IMR-90 (cell line): ENCODE data around the gene FAM174C. TPM values are rescaled to one million over a fixed set of nuclear protein-coding genes. Genes with fewer than 3 reads are reported as not detected.

ENCODE experiments used
- ATAC-seq: fragments of 200-7000 bp; cut with Tn5 transposase; 2 replicates; pipeline ENCODE4 v1.9.1; 2020; ENCODE audit warnings: low read depth, mild to moderate bottlenecking, moderate library complexity
- BruUV-seq: library from RNA; stranded (reverse); fragments of 400-500 nt; replicated peaks from 2 replicates; lab custom pipeline; 2021; lab: Mats Ljungman, UMichigan
- CTCF ChIA-PET: fragments of 300-600 bp; formaldehyde crosslinking; extraction: SDS; loops from one replicate; lab custom pipeline; 2021; ENCODE audit warnings: antibody characterized with exemption; lab: Yijun Ruan, JAX
- POLR2A ChIA-PET: fragments of 300-600 bp; sonication (Branson Sonifier 250); formaldehyde crosslinking; loops from one replicate; lab custom pipeline; 2022; ENCODE audit warnings: antibody characterized with exemption; ENCODE audit not compliant: unreplicated experiment; lab: Charles Lee
- DNase-seq: peaks from one replicate; pipeline ENCODE4 v3.0.0; 2013
- H2AFZ ChIP-seq: replicated peaks from 2 replicates; pipeline ENCODE3; 2013; ENCODE audit warnings: low read length, mild to moderate bottlenecking; ENCODE audit not compliant: poor library complexity
- H2AK5ac ChIP-seq: 2 replicates; pipeline ENCODE4 v1.6.1; 2013; ENCODE audit warnings: low read depth, low read length, inconsistent platforms
- H2AK9ac ChIP-seq: replicated peaks from 2 replicates; pipeline ENCODE3; 2013; ENCODE audit warnings: mild to moderate bottlenecking, low read depth, low read length, moderate library complexity; ENCODE audit not compliant: poor library complexity
- H2BK120ac ChIP-seq: 2 replicates; pipeline ENCODE4 v1.6.1; 2013; ENCODE audit warnings: low read depth, low read length, inconsistent platforms
- H2BK15ac ChIP-seq: 3 replicates; pipeline ENCODE4 v1.6.1; 2013; ENCODE audit warnings: low read depth, low read length, inconsistent platforms
- H2BK20ac ChIP-seq: 2 replicates; pipeline ENCODE4 v1.6.1; 2013; ENCODE audit warnings: low read depth, mild to moderate bottlenecking, inconsistent platforms, low read length, moderate library complexity
- H2BK5ac ChIP-seq: 2 replicates; pipeline ENCODE4 v1.6.1; 2013; ENCODE audit warnings: mild to moderate bottlenecking, low read depth, low read length, inconsistent platforms; ENCODE audit not compliant: poor library complexity, severe bottlenecking
- H3K14ac ChIP-seq: replicated peaks from 2 replicates; pipeline ENCODE4 v1.6.1; 2013; ENCODE audit warnings: low read depth, low read length, inconsistent platforms
- H3K18ac ChIP-seq: 2 replicates; pipeline ENCODE4 v1.6.1; 2013; ENCODE audit warnings: low read depth, low read length, control low read depth
- H3K23ac ChIP-seq: 2 replicates; pipeline ENCODE4 v1.6.1; 2013; ENCODE audit warnings: low read depth, low read length, inconsistent platforms
- H3K27ac ChIP-seq: 2 replicates; pipeline ENCODE4 v1.5.1; 2013; ENCODE audit warnings: mild to moderate bottlenecking, control low read depth, low read length; ENCODE audit not compliant: insufficient read depth
- H3K27me3 ChIP-seq: 2 replicates; pipeline ENCODE4 v1.6.1; 2013; ENCODE audit warnings: low read length; ENCODE audit not compliant: control insufficient read depth, insufficient read depth
- H3K36me3 ChIP-seq: 2 replicates; pipeline ENCODE4 v1.6.1; 2013; ENCODE audit warnings: low read length, mixed read lengths; ENCODE audit not compliant: control insufficient read depth, insufficient read depth
- H3K4ac ChIP-seq: 2 replicates; pipeline ENCODE4 v1.6.1; 2013; ENCODE audit warnings: low read depth, low read length, inconsistent platforms
- H3K4me1 ChIP-seq: 2 replicates; pipeline ENCODE4 v1.6.1; 2013; ENCODE audit warnings: low read length, mixed read lengths; ENCODE audit not compliant: control insufficient read depth, insufficient read depth
- H3K4me2 ChIP-seq: 2 replicates; pipeline ENCODE4 v1.6.1; 2013; ENCODE audit warnings: low read depth, mild to moderate bottlenecking, control low read depth, low read length, moderate library complexity
- H3K4me3 ChIP-seq: 2 replicates; pipeline ENCODE4 v1.5.1; 2013; ENCODE audit warnings: low read depth, mild to moderate bottlenecking, control low read depth, low read length, moderate library complexity; ENCODE audit not compliant: insufficient read depth
- H3K56ac ChIP-seq: 2 replicates; pipeline ENCODE4 v1.6.1; 2013; ENCODE audit warnings: low read length, inconsistent platforms; ENCODE audit not compliant: insufficient read depth; ENCODE audit errors: extremely low read depth
- H3K79me1 ChIP-seq, 2 experiments: 2 replicates each; pipeline ENCODE4 v1.6.1; 2013; ENCODE audit warnings: low read length in 2 of 2, inconsistent platforms in 1 of 2, low read depth in 1 of 2
- H3K9ac ChIP-seq: 2 replicates; pipeline ENCODE4 v1.6.1; 2013; ENCODE audit warnings: low read depth, low read length, control low read depth
- H3K9me1 ChIP-seq: 2 replicates; pipeline ENCODE4 v1.6.1; 2013; ENCODE audit warnings: low read length, inconsistent platforms; ENCODE audit not compliant: insufficient read depth
- H3K9me3 ChIP-seq: 2 replicates; pipeline ENCODE4 v1.6.1; 2013; ENCODE audit warnings: low read length; ENCODE audit not compliant: control insufficient read depth, insufficient read depth
- H4K20me1 ChIP-seq: 2 replicates; pipeline ENCODE4 v1.6.1; 2013; ENCODE audit warnings: low read length, inconsistent platforms; ENCODE audit not compliant: insufficient read depth
- H4K5ac ChIP-seq: 2 replicates; pipeline ENCODE4 v1.6.1; 2013; ENCODE audit warnings: mild to moderate bottlenecking, low read depth, low read length, control low read depth
- H4K8ac ChIP-seq, 2 experiments: 2 replicates each; pipeline ENCODE4 v1.6.1; 2013; ENCODE audit warnings: low read depth in 2 of 2, low read length in 2 of 2, control low read depth in 1 of 2, inconsistent platforms in 1 of 2
- H4K91ac ChIP-seq: 2 replicates; pipeline ENCODE4 v1.6.1; 2013; ENCODE audit warnings: low read depth, low read length, inconsistent platforms; ENCODE audit not compliant: insufficient read depth
- CEBPB ChIP-seq: IDR thresholded peaks from 2 replicates; pipeline ENCODE4 v1.6.1; 2012; ENCODE audit warnings: low read depth, low read length, improper control_type of control experiment
- CHD1 ChIP-seq: IDR thresholded peaks from 2 replicates; pipeline ENCODE4 v1.6.1; 2012; ENCODE audit warnings: low read depth, low read length, improper control_type of control experiment
- MAZ ChIP-seq: IDR thresholded peaks from 2 replicates; pipeline ENCODE4 v1.6.1; 2012; ENCODE audit warnings: low read depth, mild to moderate bottlenecking, low read length, improper control_type of control experiment, moderate library complexity, borderline replicate concordance
- MXI1 ChIP-seq: IDR thresholded peaks from 2 replicates; pipeline ENCODE4 v1.6.1; 2012; ENCODE audit warnings: low read depth, mild to moderate bottlenecking, low read length, moderate library complexity, borderline replicate concordance
- POLR2A ChIP-seq: IDR thresholded peaks from 2 replicates; pipeline ENCODE4 v1.6.1; 2012; ENCODE audit warnings: mild to moderate bottlenecking, low read depth, low read length
- RCOR1 ChIP-seq: IDR thresholded peaks from 2 replicates; pipeline ENCODE4 v1.6.1; 2012; ENCODE audit warnings: mild to moderate bottlenecking, low read length, improper control_type of control experiment; ENCODE audit not compliant: insufficient replicate concordance
- RFX5 ChIP-seq: IDR thresholded peaks from 2 replicates; pipeline ENCODE4 v1.8.0; 2012; ENCODE audit warnings: low read depth, mild to moderate bottlenecking, low read length, moderate library complexity
- SMC3 ChIP-seq: fragments of 150-350 bp; IDR thresholded peaks from 2 replicates; pipeline ENCODE4 v1.6.1; 2016; ENCODE audit warnings: low read depth, mild to moderate bottlenecking, antibody characterized with exemption, low read length, moderate library complexity
- WGBS, 2 experiments: methylation state at CpG; one replicate each; pipeline versions ENCODE4 v1.1.5 to v1.1.7; 2013; ENCODE audit warnings: missing lambda C conversion rate in 2 of 2; ENCODE audit not compliant: insufficient read length in 1 of 2; ENCODE audit errors: extremely low coverage in 2 of 2; 5-methylcytosine and 5-hydroxymethylcytosine counted together
- dilution Hi-C: fragments of 300-500 bp; cut with HindIII; formaldehyde crosslinking; loops from one replicate; pipeline ENCODE4 v1.14.3; 2018; ENCODE audit warnings: low sequenced_read_pairs; ENCODE audit not compliant: unreplicated experiment
- in situ Hi-C: fragments of 300-500 bp; cut with MboI; formaldehyde crosslinking; loops from 3 replicates; pipeline ENCODE4 v1.14.3; 2019; ENCODE audit warnings: low sequenced_read_pairs, inconsistent platforms, mixed read lengths
- intact Hi-C: fragments of 100-400 bp; cut with micrococcal nuclease; formaldehyde crosslinking; loops from 2 replicates; pipeline ENCODE4 v1.10.0; 2022
- polyA plus RNA-seq, 3 experiments: library from polyadenylated mRNA; depleted of rRNA; stranded (reverse); fragments of >200 nt; gene quantifications; 2 replicates each; pipeline ENCODE4 v1.2.3, GENCODE V29; 2012; ENCODE audit warnings: low replicate concordance in 1 of 3
- total RNA-seq: library from RNA; depleted of rRNA; stranded (reverse); fragments of >200 nt; gene quantifications from 2 replicates; pipeline ENCODE4 v1.2.3, GENCODE V29; 2012
- TF ChIP-seq, protein P1 (sequence below): fragments of 150-350 bp; IDR thresholded peaks from 2 replicates; pipeline ENCODE4 v1.6.1; 2017; ENCODE audit warnings: mild to moderate bottlenecking, antibody characterized with exemption, low read length, low read depth
- TF ChIP-seq, protein P2 (sequence below): fragments of 150-350 bp; IDR thresholded peaks from 2 replicates; pipeline ENCODE4 v1.6.1; 2016; ENCODE audit warnings: low read depth, mild to moderate bottlenecking, low read length, moderate library complexity, borderline replicate concordance
- TF ChIP-seq, protein P3 (sequence below): conservative IDR thresholded peaks from 2 replicates; pipeline ENCODE4 v1.5.1; 2012; ENCODE audit warnings: mild to moderate bottlenecking, low read depth, low read length, improper control_type of control experiment

FAM174C gene
- total and polyA plus RNA-seq, 2 of the 4 experiments (the other 2 are of a cell fraction) = 7.5 to 61.8 TPM

DNA sequence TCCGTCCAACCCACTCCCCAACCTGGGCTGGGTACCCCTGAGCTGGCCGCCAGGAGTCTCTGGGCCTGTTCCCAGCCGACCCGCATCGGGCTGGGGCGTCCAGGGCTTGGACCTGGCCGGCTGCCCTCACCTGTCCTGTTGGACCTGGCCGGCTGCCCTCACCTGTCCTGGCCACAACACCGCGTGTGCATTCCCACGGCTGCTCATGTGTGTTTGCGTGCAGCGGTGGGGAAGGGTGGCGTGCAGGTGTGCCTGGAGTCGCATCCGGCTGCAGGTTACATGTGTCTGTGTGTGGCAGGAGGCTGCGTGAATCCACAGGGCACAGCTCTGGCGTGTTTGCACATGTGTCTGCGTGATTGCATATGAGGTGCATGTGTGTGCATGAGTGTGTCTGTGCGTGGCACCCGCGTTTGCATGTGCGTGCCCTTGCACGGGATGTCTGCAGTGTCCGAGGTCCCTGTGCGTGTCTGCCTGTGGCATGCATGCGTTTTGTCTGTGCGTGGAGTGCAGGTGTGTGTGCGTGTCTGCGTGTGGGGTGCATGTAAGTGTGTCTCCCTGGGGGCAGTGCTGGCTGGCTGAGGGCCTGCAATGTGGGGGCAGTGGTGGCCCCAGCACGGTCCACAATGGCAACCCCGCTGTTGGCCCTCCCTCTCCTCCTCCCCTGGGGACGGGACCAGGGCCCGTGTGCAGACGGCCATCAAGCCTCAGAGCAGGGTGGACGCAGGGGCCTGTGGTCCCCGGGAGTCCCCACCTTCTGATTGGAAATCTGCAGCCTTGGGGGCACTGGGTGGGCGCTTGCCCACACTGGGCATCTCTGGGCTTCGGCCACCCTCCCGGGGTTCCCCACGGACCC lies 13.7 kb downstream of the FAM174C start:
- H2AK9ac ChIP-seq = no peak overlapping the region
- no peak overlapping the region for H3K4me2 ChIP-seq
- 0 out of 2 replicates have a peak, but pooled peaks cover 5% of the 10 kb centered on the region for H4K20me1 ChIP-seq
- TF ChIP-seq, protein P1, sequence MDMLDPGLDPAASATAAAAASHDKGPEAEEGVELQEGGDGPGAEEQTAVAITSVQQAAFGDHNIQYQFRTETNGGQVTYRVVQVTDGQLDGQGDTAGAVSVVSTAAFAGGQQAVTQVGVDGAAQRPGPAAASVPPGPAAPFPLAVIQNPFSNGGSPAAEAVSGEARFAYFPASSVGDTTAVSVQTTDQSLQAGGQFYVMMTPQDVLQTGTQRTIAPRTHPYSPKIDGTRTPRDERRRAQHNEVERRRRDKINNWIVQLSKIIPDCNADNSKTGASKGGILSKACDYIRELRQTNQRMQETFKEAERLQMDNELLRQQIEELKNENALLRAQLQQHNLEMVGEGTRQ = no peak
- TF ChIP-seq SMC3 (no peak), CEBPB (no peak), RCOR1 (no peak), POLR2A (no peak), CHD1 (no peak), MAZ (no peak), RFX5 (no peak), MXI1 (no peak)
- TF ChIP-seq, protein P2, sequence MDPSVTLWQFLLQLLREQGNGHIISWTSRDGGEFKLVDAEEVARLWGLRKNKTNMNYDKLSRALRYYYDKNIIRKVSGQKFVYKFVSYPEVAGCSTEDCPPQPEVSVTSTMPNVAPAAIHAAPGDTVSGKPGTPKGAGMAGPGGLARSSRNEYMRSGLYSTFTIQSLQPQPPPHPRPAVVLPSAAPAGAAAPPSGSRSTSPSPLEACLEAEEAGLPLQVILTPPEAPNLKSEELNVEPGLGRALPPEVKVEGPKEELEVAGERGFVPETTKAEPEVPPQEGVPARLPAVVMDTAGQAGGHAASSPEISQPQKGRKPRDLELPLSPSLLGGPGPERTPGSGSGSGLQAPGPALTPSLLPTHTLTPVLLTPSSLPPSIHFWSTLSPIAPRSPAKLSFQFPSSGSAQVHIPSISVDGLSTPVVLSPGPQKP = no peak
- TF ChIP-seq, protein P3, sequence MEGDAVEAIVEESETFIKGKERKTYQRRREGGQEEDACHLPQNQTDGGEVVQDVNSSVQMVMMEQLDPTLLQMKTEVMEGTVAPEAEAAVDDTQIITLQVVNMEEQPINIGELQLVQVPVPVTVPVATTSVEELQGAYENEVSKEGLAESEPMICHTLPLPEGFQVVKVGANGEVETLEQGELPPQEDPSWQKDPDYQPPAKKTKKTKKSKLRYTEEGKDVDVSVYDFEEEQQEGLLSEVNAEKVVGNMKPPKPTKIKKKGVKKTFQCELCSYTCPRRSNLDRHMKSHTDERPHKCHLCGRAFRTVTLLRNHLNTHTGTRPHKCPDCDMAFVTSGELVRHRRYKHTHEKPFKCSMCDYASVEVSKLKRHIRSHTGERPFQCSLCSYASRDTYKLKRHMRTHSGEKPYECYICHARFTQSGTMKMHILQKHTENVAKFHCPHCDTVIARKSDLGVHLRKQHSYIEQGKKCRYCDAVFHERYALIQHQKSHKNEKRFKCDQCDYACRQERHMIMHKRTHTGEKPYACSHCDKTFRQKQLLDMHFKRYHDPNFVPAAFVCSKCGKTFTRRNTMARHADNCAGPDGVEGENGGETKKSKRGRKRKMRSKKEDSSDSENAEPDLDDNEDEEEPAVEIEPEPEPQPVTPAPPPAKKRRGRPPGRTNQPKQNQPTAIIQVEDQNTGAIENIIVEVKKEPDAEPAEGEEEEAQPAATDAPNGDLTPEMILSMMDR = no peak
- dilution Hi-C loops = no loop called here
- intact Hi-C loops = no loop called here
- ATAC-seq = no peak
- CTCF ChIA-PET = no interaction called here
- H3K14ac ChIP-seq = no peak overlapping the region
- WGBS, 2 experiments = 85% methylated on average over 26 of the region's 41 CpGs; no CpG with 5 or more reads in 1 of the 2 experiments
- POLR2A ChIA-PET = no interaction called here
- no peak overlapping the region for H3K9ac ChIP-seq
- no peak overlapping the region for H3K27ac ChIP-seq
- H3K4me1 ChIP-seq = no peaks in the 10 kb centered on the region
- no peak overlapping the region for H3K23ac ChIP-seq
- DNase-seq = no peak
- H4K91ac ChIP-seq = no peak overlapping the region
- no peaks in the 10 kb centered on the region for H3K36me3 ChIP-seq
- H3K4ac ChIP-seq = no peak overlapping the region
- H3K18ac ChIP-seq = no peak overlapping the region
- H2BK5ac ChIP-seq = no peak overlapping the region
- no peaks in the 10 kb centered on the region for H3K79me1 ChIP-seq
- H3K9me1 ChIP-seq = no peaks in the 10 kb centered on the region
- no peak overlapping the region for H4K5ac ChIP-seq
- no peak overlapping the region for H3K56ac ChIP-seq
- in situ Hi-C loops = no loop called here
- H3K4me3 ChIP-seq = no peak overlapping the region
- BruUV-seq = no TSS peak
- no peak overlapping the region for H4K8ac ChIP-seq
- H3K27me3 ChIP-seq = peaks cover 50% of the 10 kb centered on the region
- H2AK5ac ChIP-seq = no peak overlapping the region
- H2BK20ac ChIP-seq = no peak overlapping the region
- no peak overlapping the region for H2BK120ac ChIP-seq
- no peaks in the 10 kb centered on the region for H3K9me3 ChIP-seq
- no peak overlapping the region for H2BK15ac ChIP-seq
- no peak overlapping the region for H2AFZ ChIP-seq
